Measurements from ENCODE around the gene ANO8. TPM values are rescaled to one million over a fixed set of nuclear protein-coding genes. Genes with fewer than 3 reads are reported as not detected.
"Not testable (repeated sequence)": the region's sequence is repeated elsewhere in the genome, so short reads cannot be mapped to it uniquely, and the experiment has no call there.

ANO8 gene
- total RNA-seq, 1 donor from 2014 or later, result 3.9 TPM

DNA sequence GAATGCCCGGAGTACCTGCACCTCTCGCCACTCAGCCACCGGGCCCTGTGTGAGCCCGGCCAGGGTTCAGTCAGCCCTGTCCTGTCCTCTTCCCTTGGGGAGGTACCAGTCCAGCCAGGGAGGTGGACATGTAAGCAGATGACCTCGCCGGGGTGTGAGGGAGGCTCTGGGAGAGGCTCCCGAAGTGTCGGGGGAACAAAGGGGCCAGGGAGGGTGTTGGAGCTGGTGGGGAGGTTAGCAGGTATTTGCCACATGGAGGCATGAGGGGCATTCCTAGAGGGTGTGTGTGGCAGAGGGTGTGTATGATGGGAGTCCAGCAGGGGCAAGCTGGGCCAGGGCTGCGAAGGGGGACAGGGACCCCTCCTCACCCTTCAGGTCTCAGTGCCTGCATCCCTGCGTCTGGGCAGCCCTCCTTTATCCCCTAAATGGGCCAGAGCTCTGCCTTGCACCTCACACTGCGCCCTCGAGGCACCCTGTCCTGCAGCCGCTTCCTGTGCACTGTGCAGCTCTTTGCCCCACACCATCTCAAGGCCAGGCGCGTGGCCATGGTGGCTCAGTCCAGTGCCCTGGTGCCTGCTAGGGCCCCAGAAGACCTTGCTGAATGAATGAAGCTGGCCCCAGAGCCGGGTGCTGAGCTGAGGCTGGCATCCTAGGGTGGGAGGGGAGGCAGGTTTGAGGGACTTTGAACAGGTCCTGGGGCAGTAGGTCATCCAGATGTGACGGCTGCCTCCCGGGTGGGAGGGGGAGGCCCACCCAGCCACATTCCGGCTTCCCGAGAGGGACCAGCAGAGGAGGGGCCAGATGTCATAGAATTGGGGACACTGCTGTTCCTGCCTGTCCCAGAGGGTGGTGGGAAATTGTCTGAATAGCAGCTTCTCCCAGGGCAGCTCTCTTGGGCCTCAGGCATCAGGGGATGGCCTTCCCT lies 22.2 kb downstream of the ANO8 start:
- no peak for DNase-seq (ENCODE audit: low spot score)

DNA sequence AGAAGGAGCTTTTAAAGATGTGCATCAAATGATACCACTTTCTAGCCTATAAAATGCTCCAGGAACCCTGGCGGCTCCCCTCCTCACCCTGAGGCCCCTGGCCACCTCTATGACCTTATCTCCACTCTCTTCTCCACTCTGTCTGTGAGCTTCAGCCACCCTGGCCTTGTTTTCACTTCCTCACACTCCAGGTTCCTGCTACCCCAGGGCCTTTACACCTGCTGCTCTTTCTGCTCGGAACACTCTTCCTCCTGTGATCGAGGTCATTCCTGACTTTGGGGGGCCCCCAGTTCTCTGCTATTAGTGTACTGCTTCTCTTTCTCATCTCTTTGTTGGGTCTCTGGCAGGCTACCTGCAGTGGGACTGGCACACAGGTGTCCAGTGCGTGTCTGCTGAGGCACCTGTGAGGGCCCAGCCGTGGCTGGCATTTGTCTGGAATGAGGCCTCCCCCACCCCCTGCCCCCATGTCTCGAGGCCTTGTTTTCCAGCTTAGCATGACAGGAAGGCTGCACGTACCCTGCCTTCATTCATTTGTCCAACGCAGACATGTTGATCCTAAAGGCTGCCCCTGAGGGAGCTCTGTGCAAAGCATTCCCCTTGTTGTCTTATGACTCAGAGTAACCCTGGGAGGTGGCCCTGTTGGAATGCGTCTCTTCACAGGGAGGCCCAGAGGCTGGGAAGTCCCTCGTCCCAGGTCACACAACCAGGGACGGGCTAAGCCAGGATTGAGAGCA lies 23.0 kb downstream of the ANO8 start:
- no peak for DNase-seq (ENCODE audit: low spot score)

DNA sequence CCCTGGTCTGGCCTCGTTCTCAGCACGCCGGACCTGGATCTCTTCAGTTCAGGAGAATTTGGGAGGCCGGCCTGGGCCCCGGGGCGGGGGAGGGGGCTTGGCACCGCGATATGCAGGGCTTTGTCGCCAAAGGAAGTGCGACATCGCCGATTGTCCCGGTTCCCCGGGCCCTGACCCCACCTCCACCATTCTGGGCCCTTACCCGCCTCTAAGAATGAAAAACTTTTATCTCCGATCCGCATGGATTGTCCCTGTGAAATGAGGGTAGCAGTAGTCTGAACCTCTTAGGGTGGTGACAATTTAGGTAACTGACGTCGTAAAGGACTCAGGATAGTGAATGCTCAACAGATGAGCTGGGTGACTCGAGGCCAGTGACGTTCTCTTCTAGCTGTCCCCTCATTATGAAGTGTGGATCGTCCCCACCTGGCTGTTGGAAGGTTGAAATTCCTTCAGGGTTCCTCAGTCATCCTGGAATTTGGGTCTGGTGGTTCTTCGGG lies 24.6 kb downstream of the ANO8 start:
- DNase-seq (ENCODE audit: low spot score), result no peak

DNA sequence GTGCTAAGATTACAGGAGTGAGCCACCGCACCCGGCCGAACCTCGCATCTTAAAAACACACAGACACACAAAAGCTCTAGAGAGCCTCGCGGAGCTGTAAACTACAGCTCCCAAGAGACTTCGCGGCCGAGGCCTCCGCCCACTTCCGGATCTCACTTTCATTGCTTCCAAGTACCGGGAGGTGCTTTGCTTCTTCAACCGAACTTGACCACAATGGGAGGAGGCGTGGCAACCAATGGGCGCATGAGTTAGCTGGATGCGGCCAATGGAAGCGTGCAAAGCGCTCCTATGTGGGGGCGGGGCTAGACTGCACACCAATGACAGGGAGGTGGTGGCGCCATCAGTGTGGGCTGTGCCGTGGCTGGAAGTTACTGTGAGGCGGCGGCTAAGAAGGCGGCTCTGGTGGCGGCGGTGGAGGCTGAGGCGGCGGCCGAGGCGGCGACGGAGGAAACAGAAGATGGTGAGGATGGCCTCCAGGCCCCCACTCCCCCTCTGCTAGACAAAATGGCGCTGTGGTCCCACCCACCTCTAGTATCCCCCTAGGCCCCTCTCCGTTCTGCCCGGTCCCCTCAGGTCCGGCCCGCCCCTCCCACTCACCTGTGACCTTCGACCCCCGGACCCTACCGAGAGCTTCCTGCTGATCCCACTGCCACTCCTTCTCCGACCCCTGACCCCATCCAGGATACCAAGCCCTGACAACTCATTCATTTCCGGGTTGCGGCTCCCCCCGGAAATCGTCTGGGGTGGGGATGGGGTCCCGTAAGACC lies 25.3 kb downstream of the ANO8 start, which contains the start of gene DDA1:
Gene DDA1 (plus strand): TSS at position 366 of the 767 bp plus-strand sequence. CDS start 92 bp downstream, at position 458.
- DNase-seq (ENCODE audit: low spot score), result peak; percentile 100

DNA sequence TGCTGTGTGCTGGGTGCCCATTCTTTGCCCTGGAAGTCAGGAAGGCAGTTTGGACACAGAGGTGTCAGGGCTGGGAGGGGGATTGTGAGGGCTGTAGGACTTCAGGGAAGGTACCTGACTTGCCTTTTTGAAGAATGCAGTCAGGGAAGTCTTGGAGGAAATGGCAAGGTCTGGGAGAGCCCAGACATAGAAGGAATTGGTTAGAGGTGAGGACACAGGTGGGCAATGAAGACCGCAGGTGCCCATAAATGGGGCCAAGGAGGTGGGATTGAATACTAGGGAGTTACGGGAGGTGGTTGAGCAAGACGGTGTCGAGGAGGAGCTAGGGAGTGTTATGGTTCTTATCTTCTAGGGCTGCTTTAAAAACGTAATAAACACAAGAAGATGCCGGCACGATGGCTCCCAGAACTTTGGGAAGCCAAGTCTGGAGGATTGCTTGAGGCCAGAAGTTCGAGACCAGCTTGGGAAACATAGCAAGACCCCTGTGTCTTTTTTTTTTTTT lies 26.7 kb downstream of the ANO8 start:
- DNase-seq (ENCODE audit: low spot score), result no peak

DNA sequence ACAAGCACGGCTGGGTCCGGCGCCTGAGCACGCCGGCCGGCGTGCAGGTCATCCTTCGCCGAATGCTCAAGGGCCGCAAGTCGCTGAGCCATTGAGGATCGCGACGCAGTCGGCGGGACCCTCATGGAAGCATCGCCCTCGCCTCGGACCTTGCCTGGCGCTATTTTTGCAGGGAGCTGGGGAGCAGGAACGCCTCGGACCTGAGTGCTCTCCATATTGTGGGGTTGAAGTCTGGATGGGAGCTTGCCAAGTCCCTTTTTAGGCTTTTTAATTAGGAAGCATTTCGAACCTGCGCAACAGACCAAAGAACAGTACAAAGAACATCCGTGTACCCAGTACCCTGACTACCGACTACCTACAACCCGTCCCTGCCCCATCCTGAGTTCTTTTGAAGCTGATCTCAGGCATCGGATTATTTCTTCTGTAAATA lies 28.4 kb downstream of the ANO8 start:
- DNase-seq (ENCODE audit: low spot score), result no peak

DNA sequence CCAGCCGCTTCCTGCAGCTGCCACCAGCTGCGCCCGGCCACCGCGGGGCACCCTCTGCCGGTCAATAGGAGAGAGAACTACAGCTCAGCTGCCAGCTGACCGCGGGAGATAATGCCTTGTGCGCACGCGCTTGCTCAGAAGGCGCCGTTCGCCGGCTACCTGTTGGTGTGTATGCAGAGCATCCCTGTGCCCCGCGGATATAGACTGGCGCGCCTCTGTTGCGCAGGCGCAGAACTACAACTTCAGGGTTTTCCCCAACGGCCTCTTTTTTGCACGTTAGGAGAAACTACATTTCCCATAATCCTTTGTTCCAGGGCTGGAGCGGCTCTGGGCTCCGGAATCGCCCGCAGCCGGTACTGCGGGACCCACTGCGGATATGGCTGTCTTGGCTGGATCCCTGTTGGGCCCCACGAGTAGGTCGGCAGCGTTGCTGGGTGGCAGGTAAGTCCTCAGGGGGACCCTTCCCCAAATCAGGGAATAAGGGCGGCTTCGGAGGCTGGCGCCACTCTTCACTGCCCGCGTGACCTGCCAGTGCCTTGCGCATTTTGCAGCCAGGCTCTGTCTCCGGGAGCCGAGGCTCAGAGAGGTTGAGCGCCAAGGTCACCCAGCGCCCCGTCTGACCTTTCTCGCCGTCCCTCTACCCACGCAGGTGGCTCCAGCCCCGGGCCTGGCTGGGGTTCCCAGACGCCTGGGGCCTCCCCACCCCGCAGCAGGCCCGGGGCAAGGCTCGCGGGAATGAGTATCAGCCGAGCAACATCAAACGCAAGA lies 29.0 kb downstream of the ANO8 start, which contains the start of gene MRPL34:
Gene MRPL34 (plus strand): TSS at position 356 of the 768 bp plus-strand sequence. CDS start 21 bp downstream, at position 377.
- peak; percentile 99 for DNase-seq (ENCODE audit: low spot score)

DNA sequence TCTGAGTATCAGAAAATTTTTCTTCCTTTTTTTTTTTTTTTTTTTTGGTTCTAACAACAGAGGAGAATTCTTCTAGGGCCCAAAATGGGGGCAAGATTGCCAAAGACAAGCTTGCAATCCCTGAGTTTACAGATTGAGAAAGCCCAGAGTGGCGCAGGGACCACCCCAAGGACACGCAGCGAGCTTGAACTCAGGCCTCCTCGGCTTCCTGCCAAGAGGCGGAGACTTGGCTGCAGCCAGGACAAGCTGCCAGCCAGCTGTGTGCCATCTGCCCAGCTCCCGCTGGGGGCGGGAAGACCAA lies 29.5 kb downstream of the ANO8 start:
- no peak for DNase-seq (ENCODE audit: low spot score)

DNA sequence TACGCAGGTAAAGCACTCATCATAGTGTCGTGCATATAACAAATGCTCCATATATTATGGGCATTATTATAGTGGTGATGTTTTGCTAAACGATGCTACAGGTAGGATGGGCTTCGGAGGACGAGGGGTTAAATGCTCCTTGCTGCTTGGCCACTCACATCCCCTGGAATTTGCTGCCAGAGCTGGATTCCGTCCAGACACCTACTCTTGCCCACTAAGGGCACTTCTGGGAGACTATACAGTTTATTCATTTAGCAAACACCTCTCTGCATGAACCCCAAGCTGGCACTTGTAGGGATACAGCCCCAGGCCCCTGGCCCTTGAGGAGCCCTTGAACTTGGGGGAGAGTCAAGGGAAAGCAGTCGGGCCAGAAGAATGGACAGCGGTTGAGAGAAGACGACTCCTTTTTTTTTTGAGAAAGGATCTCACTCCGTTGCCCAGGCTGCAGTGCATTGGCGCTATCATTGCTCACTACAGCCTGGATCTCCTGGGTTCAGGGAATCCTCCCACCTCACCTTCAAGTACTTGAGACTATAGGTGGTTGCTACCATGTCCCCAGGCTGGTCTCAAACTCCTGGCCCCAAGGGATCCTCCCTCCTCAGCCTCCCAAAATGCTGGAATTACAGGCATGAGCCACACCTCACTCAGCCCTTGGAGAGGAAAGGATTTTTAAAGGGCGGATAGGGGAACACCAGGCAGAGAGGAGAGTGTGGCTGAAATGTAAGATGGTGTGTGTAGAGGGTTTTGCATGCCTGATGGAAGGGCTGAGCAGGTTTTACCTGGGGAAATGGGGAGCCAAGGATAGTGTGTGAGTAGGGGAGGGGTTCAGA lies 30.1 kb downstream of the ANO8 start:
- DNase-seq (ENCODE audit: low spot score), result no peak

DNA sequence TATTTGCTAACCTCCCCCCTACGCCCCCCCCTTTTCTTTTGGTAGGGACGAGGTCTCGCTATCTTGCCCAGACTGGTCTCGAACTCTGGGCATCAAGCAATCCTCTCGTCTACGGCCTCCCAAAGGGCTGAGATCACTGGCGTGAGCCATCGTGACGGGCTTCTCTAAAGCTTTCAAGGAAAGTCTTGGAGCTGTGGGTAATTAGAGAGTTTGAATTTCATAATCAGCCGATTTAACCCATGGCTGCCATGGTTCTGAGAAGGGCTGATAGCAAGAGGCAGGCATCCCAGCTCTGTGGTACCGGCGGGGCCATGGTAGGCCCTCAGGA lies 30.8 kb downstream of the ANO8 start:
- DNase-seq (ENCODE audit: low spot score), result no peak

DNA sequence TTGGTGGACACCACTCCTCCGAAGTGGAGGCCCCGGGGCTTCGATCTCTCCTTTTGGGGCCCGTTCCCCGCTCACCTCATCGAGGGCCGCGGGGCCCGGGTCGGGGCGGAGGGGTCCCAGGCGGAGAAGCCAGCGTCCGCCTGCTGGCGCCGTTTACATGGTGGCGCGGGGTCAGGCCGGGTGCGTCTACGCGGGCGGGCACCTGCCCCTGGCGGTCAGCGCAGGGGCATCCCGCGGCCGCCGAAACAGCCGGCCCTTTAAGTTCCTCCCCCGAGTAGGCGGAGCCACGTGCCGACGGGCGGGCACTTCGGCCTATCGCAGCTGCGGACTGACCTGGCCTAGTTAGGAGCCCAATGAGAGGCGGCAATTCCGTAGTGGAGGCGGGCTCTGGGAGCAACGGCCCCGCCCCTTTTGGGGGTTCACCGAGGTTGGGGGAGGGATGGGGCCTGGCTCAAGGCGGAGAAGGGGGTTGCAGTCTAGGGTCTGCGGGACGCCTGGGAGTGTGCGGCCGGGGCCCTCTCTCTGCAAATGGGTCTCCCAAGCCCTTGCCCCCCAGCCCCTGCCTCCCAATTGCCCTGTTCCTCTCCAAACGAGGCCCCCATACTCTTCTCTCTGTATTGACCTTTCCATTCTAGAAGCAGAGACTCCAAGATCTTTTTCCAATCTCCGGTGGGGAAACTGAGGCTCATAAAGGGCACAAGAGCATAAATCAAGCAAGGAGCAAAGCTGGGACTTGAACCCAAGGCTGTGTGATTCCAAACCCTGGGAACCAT lies 31.3 kb downstream of the ANO8 start, which contains the start of gene ABHD8:
Gene ABHD8 (minus strand): TSS at position 259 of the 773 bp plus-strand sequence. CDS start 1,809 bp downstream, outside the sequence.
- DNase-seq (ENCODE audit: low spot score), result peak; percentile 97

DNA sequence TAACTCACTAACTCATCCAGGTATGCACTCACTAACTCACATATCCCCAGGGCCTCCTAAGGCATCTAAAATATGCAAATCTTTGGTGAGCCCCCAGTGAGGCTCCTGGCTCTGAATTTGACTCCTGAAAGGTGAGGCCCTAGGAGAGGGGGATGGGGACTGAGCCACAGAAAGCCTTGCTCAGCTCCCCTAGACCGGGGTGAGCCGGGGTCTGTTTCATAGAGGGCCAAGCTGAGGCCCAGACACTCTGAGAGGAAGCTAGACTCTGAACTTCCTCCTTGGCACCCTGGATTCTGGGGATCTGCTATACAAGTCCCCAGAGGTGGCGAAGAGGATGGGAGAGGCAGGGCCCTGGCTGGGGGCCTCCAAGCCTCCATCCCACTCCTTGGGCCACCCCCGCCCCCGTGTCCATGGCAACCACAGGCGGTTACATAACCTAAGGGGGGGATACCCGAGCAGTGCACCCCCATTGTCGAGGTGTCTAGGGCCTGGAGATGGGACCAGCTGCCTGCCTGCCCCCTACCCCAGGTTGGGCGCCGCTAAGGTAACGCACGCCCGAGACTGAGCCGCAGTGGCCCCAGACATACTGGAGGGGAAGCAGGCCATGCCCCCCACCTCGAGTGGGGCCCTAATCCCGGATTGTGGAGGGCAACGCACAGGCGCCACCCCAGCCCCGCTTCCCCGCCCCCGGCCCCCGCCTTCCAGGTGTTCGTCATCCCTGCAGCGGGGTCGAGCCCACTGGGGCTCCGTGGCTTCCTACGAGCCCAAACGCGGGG lies 32.1 kb downstream of the ANO8 start:
- no peak for DNase-seq (ENCODE audit: low spot score)

DNA sequence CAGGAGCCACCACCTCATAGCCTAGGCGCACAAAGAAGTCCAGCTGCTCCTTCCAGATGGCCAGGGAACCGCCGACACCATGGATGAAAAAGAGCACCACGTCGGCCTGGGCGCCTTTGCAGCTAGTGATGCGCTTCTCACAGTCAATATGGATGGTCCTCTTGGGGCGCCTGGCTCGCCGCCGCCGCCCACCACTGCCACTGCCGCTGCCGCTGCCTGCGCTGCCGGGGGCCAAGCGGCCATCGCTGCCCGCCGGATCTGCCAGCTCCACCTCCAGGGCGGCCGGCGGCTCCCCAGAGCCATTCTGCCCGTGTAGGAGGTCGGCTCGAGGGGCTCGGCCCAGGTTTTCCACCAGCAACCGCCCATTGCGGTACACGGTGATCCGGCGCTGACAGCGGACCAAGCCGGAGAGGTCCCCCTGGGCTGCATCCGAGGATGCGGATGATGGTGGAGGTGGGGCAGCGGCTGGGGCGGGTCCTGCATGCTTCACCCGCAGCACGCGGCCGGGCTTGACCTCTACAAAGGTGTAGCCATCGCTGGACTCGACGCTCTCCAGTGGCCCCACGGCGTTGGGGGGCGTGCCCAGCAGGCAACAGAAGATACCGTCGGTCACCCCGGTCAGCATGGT lies 33.5 kb downstream of the ANO8 start:
- no peak for DNase-seq (ENCODE audit: low spot score)

DNA sequence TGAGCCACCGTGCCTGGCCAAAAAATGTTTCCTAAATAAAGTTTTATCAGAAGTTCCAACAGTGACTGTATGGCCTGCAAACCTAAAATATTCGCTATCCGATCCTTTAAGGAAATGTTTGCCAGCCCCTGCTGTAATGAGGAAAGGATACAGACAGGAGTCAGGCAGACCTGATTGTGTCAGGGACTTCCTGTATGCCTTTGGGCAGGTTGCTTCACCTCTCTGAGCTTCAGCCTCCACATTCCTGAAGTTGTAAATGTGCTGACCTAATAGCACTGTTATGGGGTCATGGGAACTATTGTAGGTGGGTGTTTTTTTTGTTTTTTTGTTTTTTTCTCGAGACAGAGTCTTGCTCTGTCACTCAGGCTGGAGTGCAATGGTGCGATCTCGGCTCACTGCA lies 37.7 kb downstream of the ANO8 start:
- DNase-seq (ENCODE audit: low spot score), result no peak

DNA sequence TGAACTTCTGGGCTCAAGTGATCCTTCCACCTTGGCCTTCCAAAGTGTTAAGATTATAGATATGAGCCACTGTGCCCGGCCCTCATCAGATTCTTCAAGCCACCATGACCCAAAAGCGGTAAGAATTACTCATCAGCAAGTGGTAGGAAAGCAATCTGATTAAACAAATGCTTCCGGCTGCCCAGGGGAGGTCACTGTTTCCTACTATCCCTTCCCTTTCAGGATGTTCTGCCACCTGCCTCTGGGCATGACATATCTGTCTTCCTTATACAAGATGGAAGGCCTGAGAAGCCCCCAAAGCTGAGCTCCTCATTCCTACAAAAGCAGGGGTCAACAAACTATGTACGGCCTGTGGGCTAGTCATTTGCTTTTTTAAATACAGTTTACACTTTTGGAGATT lies 38.4 kb downstream of the ANO8 start:
- DNase-seq (ENCODE audit: low spot score), result no peak

DNA sequence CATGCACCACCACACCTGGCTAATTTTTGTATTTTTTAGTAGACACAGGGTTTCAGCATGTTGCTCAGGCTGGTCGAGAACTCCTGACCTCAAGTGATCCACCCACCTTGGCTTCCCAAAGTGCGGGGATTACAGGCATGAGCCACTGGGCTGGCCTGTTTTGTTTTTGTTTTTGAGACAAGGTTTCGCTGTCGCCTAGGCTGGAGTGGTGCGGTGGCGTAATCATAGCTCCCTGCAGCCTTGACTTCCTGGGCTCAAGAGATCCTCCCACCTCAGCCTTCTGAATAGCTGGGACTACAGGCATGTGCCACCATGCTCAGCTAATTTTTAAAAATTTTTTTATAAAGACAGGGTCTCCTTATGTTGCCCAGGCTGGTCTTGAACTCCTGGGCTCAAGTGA lies 39.1 kb downstream of the ANO8 start:
- DNase-seq (ENCODE audit: low spot score), result not testable (repeated sequence)

DNA sequence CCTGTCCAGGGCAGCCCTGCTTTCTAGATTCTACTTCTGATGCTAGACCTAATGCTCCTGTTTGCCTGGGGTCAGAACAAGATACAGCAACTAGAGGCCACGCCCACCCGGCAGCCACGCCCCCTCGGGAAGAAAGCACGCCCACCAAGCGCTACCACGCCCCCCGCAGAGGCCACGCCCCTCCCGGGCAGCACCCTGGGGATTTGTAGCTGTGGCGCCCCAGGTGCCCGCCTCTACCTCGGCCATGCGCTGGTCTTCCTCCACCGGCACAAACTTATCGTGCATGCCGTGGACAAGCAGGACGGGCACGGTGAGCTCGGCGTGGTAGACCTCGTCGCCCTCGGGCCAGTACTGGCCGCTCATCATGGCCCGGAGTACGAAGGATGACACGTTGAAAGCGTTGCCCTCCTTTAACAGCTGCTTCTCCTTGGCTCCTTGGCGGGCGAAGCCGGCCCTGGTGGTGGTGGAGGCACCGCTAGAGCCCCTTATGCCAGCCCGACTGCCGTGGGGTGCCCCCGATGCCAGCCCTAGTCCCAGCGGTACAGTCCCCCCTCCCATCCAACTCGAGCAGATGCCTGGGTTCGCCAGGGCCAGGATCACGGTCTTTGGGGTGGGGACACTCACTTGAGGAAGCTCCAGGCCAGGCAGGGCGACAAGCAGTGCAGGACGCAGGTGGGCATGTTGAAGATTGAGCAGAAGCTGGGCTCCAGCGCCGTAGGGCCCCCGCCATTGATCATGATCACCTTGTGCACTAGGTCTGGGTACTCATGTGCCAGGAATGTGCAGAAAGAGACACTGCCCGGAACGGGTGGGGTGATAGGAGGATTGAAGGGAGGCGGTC lies 40.4 kb downstream of the ANO8 start:
- DNase-seq (ENCODE audit: low spot score), result no peak
